ENCODE results near the gene KCNK7. TPM values are rescaled to one million over a fixed set of nuclear protein-coding genes. Genes with fewer than 3 reads are reported as not detected.

KCNK7 gene
- polyA plus RNA-seq (2012; ENCODE audit: insufficient read length, low read depth), result 1.0 TPM

- TF ChIP-seq SIN3A (IDR thresholded peaks at IDR 0.05; ENCODE audit: borderline replicate concordance, insufficient read depth, low read length) (no peak), POLR2AphosphoS5 (IDR thresholded peaks at IDR 0.05; ENCODE audit: low read depth, low read length) (no peak), TAF1 (IDR thresholded peaks at IDR 0.05; ENCODE audit: borderline replicate concordance, insufficient read depth, low read length) (no peak), REST (IDR thresholded peaks at IDR 0.05; ENCODE audit: insufficient read depth in 1 of 2, low read depth in 2 of 2, low read length in 2 of 2) (no peak), FOXP2 (optimal IDR thresholded peaks at IDR 0.05; ENCODE audit: borderline replicate concordance, extremely low read depth, extremely low read length, insufficient read depth) (no peak)
These were observed at the start of gene KCNK7 for GRCh38 chr11:65595543-65596281. TSS of gene KCNK7 (minus strand) at chr11:65595800. CDS start at chr11:65595772, 28 bp downstream.

- no peak for TF ChIP-seq TAF1 (IDR thresholded peaks at IDR 0.05; ENCODE audit: borderline replicate concordance, insufficient read depth, low read length)
- TF ChIP-seq REST (IDR thresholded peaks at IDR 0.05; ENCODE audit: insufficient read depth in 1 of 2, low read depth in 2 of 2, low read length in 2 of 2), result no peak
- TF ChIP-seq SIN3A (IDR thresholded peaks at IDR 0.05; ENCODE audit: borderline replicate concordance, insufficient read depth, low read length), result no peak
- no peak for TF ChIP-seq POLR2AphosphoS5 (IDR thresholded peaks at IDR 0.05; ENCODE audit: low read depth, low read length)
- no peak for TF ChIP-seq FOXP2 (optimal IDR thresholded peaks at IDR 0.05; ENCODE audit: borderline replicate concordance, extremely low read depth, extremely low read length, insufficient read depth)
These were observed 49.2 kb upstream of the KCNK7 start for GRCh38 chr11:65644837-65645236.

GRCh38 chr11:65643971-65644370, 48.4 kb upstream of the KCNK7 start:
- TF ChIP-seq FOXP2 (optimal IDR thresholded peaks at IDR 0.05; ENCODE audit: borderline replicate concordance, extremely low read depth, extremely low read length, insufficient read depth) (no peak), TAF1 (IDR thresholded peaks at IDR 0.05; ENCODE audit: borderline replicate concordance, insufficient read depth, low read length) (no peak), SIN3A (IDR thresholded peaks at IDR 0.05; ENCODE audit: borderline replicate concordance, insufficient read depth, low read length) (no peak), POLR2AphosphoS5 (IDR thresholded peaks at IDR 0.05; ENCODE audit: low read depth, low read length) (no peak), REST (IDR thresholded peaks at IDR 0.05; ENCODE audit: insufficient read depth in 1 of 2, low read depth in 2 of 2, low read length in 2 of 2) (no peak)

GRCh38 chr11:65642014-65642671, 46.5 kb upstream of the KCNK7 start:
- TF ChIP-seq TAF1 (IDR thresholded peaks at IDR 0.05; ENCODE audit: borderline replicate concordance, insufficient read depth, low read length) (no peak), SIN3A (IDR thresholded peaks at IDR 0.05; ENCODE audit: borderline replicate concordance, insufficient read depth, low read length) (no peak), REST (IDR thresholded peaks at IDR 0.05; ENCODE audit: insufficient read depth in 1 of 2, low read depth in 2 of 2, low read length in 2 of 2) (no peak), FOXP2 (optimal IDR thresholded peaks at IDR 0.05; ENCODE audit: borderline replicate concordance, extremely low read depth, extremely low read length, insufficient read depth) (no peak), POLR2AphosphoS5 (IDR thresholded peaks at IDR 0.05; ENCODE audit: low read depth, low read length) (no peak)

Measured in PFSK-1 (cell line).